ENCODE results near the gene EPHA2. TPM values are rescaled to one million over a fixed set of nuclear protein-coding genes. Genes with fewer than 3 reads are reported as not detected.

EPHA2 gene
- total RNA-seq, 2 experiments from 2014 or later, result 0.15 TPM; not detected in 1

GRCh38 chr1:16145030-16145661 is 10.7 kb downstream of the EPHA2 start:
- H3K27ac ChIP-seq (ENCODE audit: low read depth, low read length, poor library complexity, severe bottlenecking), result no peak overlapping the region
- BruUV-seq (replicated peaks), result no TSS peak
- ChIA-PET POLR2A (no interaction called here), CTCF (ENCODE audit: unreplicated experiment) (no interaction called here)
- no peaks in the 10 kb centered on the region; the same call in 1 of the 2 replicates for H4K20me1 ChIP-seq (ENCODE audit: insufficient read depth, low read length)
- no peak overlapping the region for H2AFZ ChIP-seq (ENCODE audit: low read length)
- H3K4me2 ChIP-seq (ENCODE audit: low read length), result no peak overlapping the region
- no peak overlapping the region for H3K4me3 ChIP-seq (ENCODE audit: low read depth, low read length, poor library complexity, severe bottlenecking)
- H3K4me1 ChIP-seq (ENCODE audit: insufficient read depth, low read length, poor library complexity, severe bottlenecking), result no peaks in the 10 kb centered on the region
- intact Hi-C loops (cut with micrococcal nuclease; ENCODE audit: unreplicated experiment), result no loop called here
- no peaks in the 10 kb centered on the region for H3K36me3 ChIP-seq (ENCODE audit: insufficient read depth, low read length)
- TF ChIP-seq EZH2phosphoT487 (IDR thresholded peaks at IDR 0.05; ENCODE audit: borderline replicate concordance, low read depth, low read length), result no peak
- H3K9me2 ChIP-seq (ENCODE audit: insufficient read depth, low read length), result no peaks in the 10 kb centered on the region
- no peak for DNase-seq (ENCODE audit: low spot score)
- H3K79me2 ChIP-seq (ENCODE audit: insufficient read depth, low read depth, low read length), result no peaks in the 10 kb centered on the region
- H3K9me3 ChIP-seq (ENCODE audit: low read length), result no peaks in the 10 kb centered on the region

GRCh38 chr1:16144325-16145029 is 11.4 kb downstream of the EPHA2 start:
- CTCF ChIA-PET (ENCODE audit: unreplicated experiment), result no interaction called here
- intact Hi-C loops (cut with micrococcal nuclease; ENCODE audit: unreplicated experiment), result no loop called here
- Histone ChIP-seq H3K79me2 (ENCODE audit: insufficient read depth, low read depth, low read length) (no peaks in the 10 kb centered on the region), H3K4me2 (ENCODE audit: low read length) (no peak overlapping the region), H2AFZ (ENCODE audit: low read length) (no peak overlapping the region), H3K9me2 (ENCODE audit: insufficient read depth, low read length) (no peaks in the 10 kb centered on the region), H3K36me3 (ENCODE audit: insufficient read depth, low read length) (no peaks in the 10 kb centered on the region), H3K4me3 (ENCODE audit: low read depth, low read length, poor library complexity, severe bottlenecking) (no peak overlapping the region), H3K4me1 (ENCODE audit: insufficient read depth, low read length, poor library complexity, severe bottlenecking) (no peaks in the 10 kb centered on the region), H4K20me1 (ENCODE audit: insufficient read depth, low read length) (no peaks in the 10 kb centered on the region; the same call in 1 of the 2 replicates), H3K27ac (ENCODE audit: low read depth, low read length, poor library complexity, severe bottlenecking) (no peak overlapping the region), H3K9me3 (ENCODE audit: low read length) (no peaks in the 10 kb centered on the region)
- POLR2A ChIA-PET, result no interaction called here
- DNase-seq (ENCODE audit: low spot score), result no peak
- no TSS peak for BruUV-seq (replicated peaks)
- TF ChIP-seq EZH2phosphoT487 (IDR thresholded peaks at IDR 0.05; ENCODE audit: borderline replicate concordance, low read depth, low read length), result no peak

- H4K20me1 ChIP-seq (ENCODE audit: insufficient read depth, low read length), result no peaks in the 10 kb centered on the region
- H2AFZ ChIP-seq (ENCODE audit: low read length), result no peak overlapping the region
- no peak overlapping the region for H3K4me3 ChIP-seq (ENCODE audit: low read depth, low read length, poor library complexity, severe bottlenecking)
- H3K27ac ChIP-seq (ENCODE audit: low read depth, low read length, poor library complexity, severe bottlenecking), result no peak overlapping the region
- no peaks in the 10 kb centered on the region for H3K9me3 ChIP-seq (ENCODE audit: low read length)
- H3K36me3 ChIP-seq (ENCODE audit: insufficient read depth, low read length), result no peaks in the 10 kb centered on the region
- no peaks in the 10 kb centered on the region for H3K79me2 ChIP-seq (ENCODE audit: insufficient read depth, low read depth, low read length)
- intact Hi-C loops (cut with micrococcal nuclease; ENCODE audit: unreplicated experiment), result no loop called here
- ChIA-PET POLR2A (no interaction called here), CTCF (ENCODE audit: unreplicated experiment) (no interaction called here)
- no peak overlapping the region for H3K4me2 ChIP-seq (ENCODE audit: low read length)
- no peak for DNase-seq (ENCODE audit: low spot score)
- no TSS peak for BruUV-seq (replicated peaks)
- TF ChIP-seq, protein P1, sequence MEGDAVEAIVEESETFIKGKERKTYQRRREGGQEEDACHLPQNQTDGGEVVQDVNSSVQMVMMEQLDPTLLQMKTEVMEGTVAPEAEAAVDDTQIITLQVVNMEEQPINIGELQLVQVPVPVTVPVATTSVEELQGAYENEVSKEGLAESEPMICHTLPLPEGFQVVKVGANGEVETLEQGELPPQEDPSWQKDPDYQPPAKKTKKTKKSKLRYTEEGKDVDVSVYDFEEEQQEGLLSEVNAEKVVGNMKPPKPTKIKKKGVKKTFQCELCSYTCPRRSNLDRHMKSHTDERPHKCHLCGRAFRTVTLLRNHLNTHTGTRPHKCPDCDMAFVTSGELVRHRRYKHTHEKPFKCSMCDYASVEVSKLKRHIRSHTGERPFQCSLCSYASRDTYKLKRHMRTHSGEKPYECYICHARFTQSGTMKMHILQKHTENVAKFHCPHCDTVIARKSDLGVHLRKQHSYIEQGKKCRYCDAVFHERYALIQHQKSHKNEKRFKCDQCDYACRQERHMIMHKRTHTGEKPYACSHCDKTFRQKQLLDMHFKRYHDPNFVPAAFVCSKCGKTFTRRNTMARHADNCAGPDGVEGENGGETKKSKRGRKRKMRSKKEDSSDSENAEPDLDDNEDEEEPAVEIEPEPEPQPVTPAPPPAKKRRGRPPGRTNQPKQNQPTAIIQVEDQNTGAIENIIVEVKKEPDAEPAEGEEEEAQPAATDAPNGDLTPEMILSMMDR (conservative IDR thresholded peaks at IDR 0.05; ENCODE audit: low read length), result no peak
- TF ChIP-seq EZH2phosphoT487 (IDR thresholded peaks at IDR 0.05; ENCODE audit: borderline replicate concordance, low read depth, low read length), result no peak
- no peaks in the 10 kb centered on the region for H3K4me1 ChIP-seq (ENCODE audit: insufficient read depth, low read length, poor library complexity, severe bottlenecking)
- H3K9me2 ChIP-seq (ENCODE audit: insufficient read depth, low read length), result no peaks in the 10 kb centered on the region
Observed at GRCh38 chr1:16143566-16144324, 12.1 kb downstream of the EPHA2 start.

Measured in OCI-LY7 (cell line).